Mesothelial cell of epicardium (in vitro differentiated cells): ENCODE measurements around the gene RPE. TPM values are rescaled to one million over a fixed set of nuclear protein-coding genes. Genes with fewer than 3 reads are reported as not detected.

Experiments used
- DNase-seq, 2 experiments: peaks; one replicate each; pipeline ENCODE4 v3.0.0; 2021; ENCODE audit warnings: low spot score in 2 of 2; ENCODE audit not compliant: unreplicated experiment in 2 of 2
- H3K27ac Mint-ChIP-seq: 2 replicates; pipeline ENCODE4 v1.8.0; 2021; ENCODE audit warnings: mixed read lengths
- H3K27me3 Mint-ChIP-seq: 2 replicates; pipeline ENCODE4 v1.8.0; 2021; ENCODE audit warnings: low read depth, mixed read lengths
- H3K36me3 Mint-ChIP-seq: 2 replicates; pipeline ENCODE4 v1.8.0; 2021; ENCODE audit warnings: mixed read lengths
- H3K4me1 Mint-ChIP-seq: 2 replicates; pipeline ENCODE4 v1.8.0; 2021; ENCODE audit warnings: mixed read lengths
- H3K4me3 Mint-ChIP-seq: 2 replicates; pipeline ENCODE4 v1.8.0; 2021; ENCODE audit warnings: mild to moderate bottlenecking, moderate library complexity, mixed read lengths
- H3K9me3 Mint-ChIP-seq: 2 replicates; pipeline ENCODE4 v1.8.0; 2021; ENCODE audit warnings: mixed read lengths
- total RNA-seq: library from RNA; stranded (reverse); gene quantifications from 3 replicates; pipeline ENCODE4 v1.2.1, GENCODE V29; 2021
- TF ChIP-seq, protein P1 (sequence below): fragments of 200-600 bp; sonication (generic); IDR thresholded peaks from one replicate; pipeline ENCODE4 v1.5.0; 2021; ENCODE audit warnings: antibody characterized with exemption; ENCODE audit not compliant: unreplicated experiment

Gene RPE
- total RNA-seq, 1 donor from 2014 or later = 47.7 TPM

DNA sequence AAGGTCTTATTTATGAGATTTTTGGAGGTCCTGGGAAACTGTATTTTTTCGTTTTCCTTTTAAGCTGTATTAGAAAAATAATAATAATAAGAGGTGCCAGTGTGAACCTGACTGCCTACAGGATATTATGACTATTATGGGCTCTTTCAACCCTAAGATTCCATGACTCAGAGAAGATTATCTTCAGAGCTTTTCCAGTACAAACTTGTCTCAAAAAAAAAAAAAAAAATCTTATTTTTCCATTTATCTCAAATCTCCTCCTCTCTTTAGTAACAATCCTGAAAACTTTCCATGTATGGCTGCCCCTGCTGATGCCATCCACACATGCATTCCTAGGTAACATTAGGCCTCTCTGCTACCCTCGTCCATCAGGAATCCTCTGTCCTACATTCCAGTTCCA is 36.7 kb upstream of the RPE start:
- Mint-ChIP-seq H3K27me3 (no peaks in the 10 kb centered on the region), H3K4me1 (peaks cover 5% of the 10 kb centered on the region), H3K9me3 (no peaks in the 10 kb centered on the region), H3K27ac (no peak overlapping the region), H3K36me3 (no peaks in the 10 kb centered on the region), H3K4me3 (no peak overlapping the region)
- TF ChIP-seq, protein P1, sequence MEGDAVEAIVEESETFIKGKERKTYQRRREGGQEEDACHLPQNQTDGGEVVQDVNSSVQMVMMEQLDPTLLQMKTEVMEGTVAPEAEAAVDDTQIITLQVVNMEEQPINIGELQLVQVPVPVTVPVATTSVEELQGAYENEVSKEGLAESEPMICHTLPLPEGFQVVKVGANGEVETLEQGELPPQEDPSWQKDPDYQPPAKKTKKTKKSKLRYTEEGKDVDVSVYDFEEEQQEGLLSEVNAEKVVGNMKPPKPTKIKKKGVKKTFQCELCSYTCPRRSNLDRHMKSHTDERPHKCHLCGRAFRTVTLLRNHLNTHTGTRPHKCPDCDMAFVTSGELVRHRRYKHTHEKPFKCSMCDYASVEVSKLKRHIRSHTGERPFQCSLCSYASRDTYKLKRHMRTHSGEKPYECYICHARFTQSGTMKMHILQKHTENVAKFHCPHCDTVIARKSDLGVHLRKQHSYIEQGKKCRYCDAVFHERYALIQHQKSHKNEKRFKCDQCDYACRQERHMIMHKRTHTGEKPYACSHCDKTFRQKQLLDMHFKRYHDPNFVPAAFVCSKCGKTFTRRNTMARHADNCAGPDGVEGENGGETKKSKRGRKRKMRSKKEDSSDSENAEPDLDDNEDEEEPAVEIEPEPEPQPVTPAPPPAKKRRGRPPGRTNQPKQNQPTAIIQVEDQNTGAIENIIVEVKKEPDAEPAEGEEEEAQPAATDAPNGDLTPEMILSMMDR = no peak
- no peak for DNase-seq

DNA sequence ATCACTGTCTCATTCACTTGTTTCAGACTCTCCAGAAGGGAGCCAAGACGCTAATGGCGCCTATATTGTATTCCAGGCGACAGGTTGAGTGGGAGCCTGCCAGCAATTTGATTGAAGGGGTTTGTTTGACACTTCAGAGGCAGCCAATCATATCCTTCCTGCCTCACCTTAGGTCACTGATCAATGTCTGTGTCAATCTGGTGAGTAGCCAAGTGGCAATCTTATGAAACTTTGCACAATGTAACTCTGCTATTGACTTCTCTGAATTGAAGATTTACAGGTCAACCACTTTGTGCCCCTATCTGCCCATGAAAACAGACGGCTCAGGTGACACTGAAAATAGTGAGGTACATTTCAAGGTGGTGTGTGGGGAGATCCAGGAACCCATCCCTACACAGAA is 32.7 kb upstream of the RPE start:
- DNase-seq = no peak
- TF ChIP-seq, protein P1 = no peak
- H3K27me3 Mint-ChIP-seq = peaks cover 10% of the 10 kb centered on the region
- no peaks in the 10 kb centered on the region for H3K4me1 Mint-ChIP-seq
- H3K9me3 Mint-ChIP-seq = no peaks in the 10 kb centered on the region
- no peaks in the 10 kb centered on the region for H3K36me3 Mint-ChIP-seq
- H3K27ac Mint-ChIP-seq = no peak overlapping the region
- H3K4me3 Mint-ChIP-seq = no peak overlapping the region

DNA sequence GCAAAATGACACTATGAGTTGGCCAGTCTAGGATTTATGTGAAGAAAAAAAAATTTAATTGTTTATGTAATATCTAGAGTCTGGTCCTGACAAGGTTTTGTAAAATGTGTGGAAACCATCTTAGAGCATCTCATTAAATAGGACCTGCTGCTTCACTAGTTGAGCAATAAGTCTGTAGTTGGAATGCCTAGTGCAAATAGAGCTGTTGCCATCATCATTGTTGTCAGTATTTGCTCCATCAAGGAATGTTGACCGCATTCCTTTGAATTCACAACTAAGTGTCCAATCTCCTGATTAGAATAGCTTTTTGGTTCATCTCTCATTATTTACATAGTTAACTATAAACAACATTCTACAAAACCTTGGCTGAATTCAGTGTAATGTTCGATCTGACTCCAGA is 32.2 kb upstream of the RPE start:
- Mint-ChIP-seq H3K27me3 (peaks cover 10% of the 10 kb centered on the region), H3K36me3 (no peaks in the 10 kb centered on the region), H3K9me3 (no peaks in the 10 kb centered on the region), H3K4me1 (no peaks in the 10 kb centered on the region), H3K4me3 (no peak overlapping the region), H3K27ac (no peak overlapping the region)
- TF ChIP-seq, protein P1 = no peak
- no peak for DNase-seq

DNA sequence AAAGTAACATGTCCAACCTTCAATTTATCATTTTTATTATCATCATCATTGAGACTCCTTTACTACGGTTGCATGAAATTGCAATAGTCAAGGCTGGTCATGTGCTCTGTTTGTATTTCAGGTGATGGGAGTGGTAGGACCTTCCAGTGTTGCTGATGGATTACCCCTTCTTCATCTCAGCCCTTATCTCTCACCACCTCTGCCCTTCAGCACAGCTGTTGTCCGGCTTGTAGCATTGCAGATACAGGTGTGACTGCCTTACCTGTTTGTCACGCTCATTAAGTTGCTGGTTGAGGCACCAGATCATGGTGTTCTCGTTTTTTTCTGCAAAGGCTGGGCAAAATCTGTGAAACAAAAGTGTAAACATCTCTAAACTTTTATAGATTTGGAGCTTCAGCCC is 31.7 kb upstream of the RPE start:
- Mint-ChIP-seq H3K36me3 (no peaks in the 10 kb centered on the region), H3K27me3 (peaks cover 10% of the 10 kb centered on the region), H3K4me3 (no peak overlapping the region), H3K4me1 (no peaks in the 10 kb centered on the region), H3K27ac (no peak overlapping the region), H3K9me3 (no peaks in the 10 kb centered on the region)
- TF ChIP-seq, protein P1 = no peak
- no peak for DNase-seq

DNA sequence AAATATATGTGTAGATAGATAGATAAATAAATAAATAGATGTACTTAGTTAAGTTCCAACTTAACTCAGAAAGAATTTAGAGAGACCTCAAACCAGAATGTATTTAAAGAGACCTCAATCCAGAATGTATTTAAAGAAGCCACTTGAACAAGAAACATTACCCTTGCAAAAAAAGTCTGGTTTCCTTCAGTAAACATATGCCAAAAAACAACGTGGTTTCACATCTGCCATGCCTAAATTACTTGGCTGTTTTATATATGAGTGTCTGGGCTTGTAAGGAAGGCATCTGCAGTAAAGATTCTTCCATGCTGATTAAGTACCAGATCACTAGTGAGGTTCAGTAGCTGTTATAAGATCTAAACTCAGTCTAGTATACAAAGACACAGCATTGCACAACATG is 29.1 kb upstream of the RPE start:
- Mint-ChIP-seq H3K27ac (no peak overlapping the region), H3K36me3 (no peaks in the 10 kb centered on the region), H3K27me3 (peaks cover 10% of the 10 kb centered on the region), H3K4me3 (no peak overlapping the region), H3K4me1 (no peaks in the 10 kb centered on the region), H3K9me3 (no peaks in the 10 kb centered on the region)
- no peak for DNase-seq
- TF ChIP-seq, protein P1 = no peak

DNA sequence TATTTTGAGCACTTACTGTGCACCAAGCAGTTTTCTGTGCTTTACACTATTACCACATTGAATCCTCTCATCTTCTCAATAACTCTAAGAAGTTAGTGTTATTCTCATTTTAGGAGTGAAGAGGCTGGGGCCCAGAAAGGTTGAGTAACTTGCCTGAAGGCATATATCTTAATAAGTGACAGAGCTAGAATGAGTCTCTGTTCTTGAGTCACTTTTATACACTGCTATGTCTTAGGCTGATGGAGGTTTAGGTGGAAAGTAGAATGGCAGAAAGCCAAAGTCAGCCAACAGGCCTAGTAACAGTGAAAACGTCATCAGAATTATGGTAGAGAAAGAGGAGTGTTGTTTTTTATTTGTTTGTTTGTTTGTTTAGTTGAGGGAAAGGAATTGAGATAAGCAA is 27.9 kb upstream of the RPE start:
- Mint-ChIP-seq H3K27me3 (peaks cover 10% of the 10 kb centered on the region), H3K27ac (no peak overlapping the region), H3K9me3 (no peaks in the 10 kb centered on the region), H3K4me1 (peaks cover under 1% of the 10 kb centered on the region), H3K4me3 (no peak overlapping the region), H3K36me3 (no peaks in the 10 kb centered on the region)
- TF ChIP-seq, protein P1 = no peak
- DNase-seq = no peak
